ENCODE results near the gene CAMK1G.

CAMK1G gene

DNA sequence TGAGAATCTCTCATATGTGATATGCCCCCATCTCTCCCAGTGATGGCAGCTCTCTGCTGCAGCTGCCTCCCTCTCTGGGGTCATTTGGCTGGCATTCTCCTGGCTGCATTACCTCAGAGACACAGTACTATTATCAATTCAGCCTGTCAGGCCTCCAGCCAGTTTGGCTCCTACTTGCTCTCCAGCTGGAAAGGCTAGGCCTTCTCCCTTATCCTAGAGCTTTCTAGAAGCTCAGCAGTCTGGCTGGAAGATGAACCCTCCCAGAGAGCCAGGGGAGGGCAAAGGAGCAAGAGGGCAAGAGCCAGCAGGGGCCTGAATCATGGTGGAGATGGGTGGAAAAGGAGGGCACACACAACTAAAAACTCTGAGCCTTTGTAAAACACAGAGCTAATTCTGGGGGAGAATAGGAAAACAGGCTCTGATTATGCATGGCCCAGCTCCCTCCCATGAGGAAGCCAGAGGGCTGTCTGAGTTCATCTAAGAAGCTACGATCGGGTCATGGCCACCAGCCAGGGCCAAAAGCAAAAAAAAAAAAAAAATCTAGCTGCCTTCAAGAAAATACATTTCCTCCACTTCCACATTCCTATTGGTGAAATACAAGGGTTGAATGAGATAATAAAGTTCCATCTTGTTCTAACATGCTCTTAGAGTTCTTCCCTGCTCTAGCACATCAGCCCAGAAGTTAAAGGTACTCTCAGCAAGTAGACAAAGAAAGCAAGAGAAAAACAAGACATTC lies 59.9 kb downstream of the CAMK1G start:
- FAIRE-seq: no peak

DNA sequence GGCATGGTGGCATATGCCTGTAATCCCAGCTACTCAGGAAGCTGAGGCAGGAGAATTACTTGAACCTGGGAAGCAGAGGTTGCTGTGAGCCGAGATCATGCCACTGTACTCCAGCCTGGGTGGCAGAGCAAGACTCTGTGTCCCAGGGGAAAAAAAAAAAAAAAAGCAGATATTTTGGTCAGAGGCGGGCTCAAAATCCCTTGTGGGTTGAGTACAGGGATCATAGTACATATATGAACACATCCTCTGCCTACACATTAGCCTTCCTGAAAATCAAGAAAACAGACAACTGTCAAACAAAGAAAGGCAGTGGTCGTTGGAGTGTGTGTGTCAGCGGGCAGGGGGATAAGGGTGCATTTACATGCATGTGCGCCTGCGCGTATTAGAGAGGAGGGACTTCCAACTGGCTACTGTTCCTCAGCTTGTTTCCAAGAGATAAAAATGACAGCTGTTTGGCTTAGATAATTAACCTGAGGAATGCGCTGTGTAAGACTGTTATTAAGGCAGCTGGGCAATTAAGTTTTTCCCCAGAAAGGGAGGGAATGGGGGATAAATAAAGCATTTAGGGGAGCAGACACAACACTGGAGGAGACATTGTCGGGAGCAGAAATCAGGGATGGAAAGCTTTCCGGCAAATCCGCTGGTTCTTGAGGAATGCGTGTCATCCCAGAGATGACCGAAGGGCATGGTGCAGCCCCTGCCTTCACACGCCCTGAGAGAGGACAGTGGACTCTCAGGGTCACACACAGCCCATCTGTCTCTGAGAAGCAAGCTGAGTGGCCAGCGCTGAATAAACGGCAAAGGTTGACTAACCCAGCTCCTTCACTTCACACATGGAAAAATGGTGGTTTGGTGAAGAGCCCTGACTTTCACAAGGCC lies 62.3 kb downstream of the CAMK1G start:
- FAIRE-seq: no peak

DNA sequence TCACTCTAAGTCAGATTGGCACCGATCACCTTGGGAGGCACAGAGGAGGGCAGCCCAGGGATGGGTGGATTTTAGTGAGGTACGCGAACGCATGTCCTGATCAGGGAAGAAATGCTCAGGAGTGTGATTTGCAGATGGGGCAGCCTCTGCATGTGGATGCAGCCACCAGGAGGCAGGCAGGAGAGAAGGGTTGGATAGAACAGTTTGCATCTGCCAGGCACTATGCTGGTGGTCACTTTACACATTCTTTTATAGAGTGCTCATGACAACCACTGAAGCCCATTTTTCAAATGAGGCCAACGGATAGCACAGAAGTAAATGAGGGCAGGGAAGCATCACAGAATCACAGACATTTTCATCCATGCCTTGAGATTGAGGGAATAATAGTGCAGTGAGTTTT lies 63.0 kb downstream of the CAMK1G start:
- no peak for FAIRE-seq

DNA sequence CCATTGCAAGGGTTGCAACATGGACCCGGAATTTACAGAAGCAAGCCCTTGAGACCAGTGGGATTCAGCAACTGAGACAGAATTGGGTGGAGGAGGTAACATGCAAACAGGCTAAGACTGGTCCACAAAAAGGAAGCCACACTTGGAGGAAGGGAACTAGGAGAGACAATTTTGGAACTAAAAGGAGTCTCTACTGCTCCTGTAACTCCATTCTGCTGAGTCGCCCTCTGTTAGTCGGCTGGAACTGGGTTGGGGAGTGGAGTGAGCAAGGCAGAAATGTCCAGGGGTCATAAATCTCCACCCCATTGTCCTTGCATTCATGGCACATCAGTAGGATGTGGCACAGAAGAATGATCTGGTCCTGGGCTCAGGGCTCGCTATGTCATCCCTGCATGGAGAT lies 63.6 kb downstream of the CAMK1G start:
- no peak for FAIRE-seq

DNA sequence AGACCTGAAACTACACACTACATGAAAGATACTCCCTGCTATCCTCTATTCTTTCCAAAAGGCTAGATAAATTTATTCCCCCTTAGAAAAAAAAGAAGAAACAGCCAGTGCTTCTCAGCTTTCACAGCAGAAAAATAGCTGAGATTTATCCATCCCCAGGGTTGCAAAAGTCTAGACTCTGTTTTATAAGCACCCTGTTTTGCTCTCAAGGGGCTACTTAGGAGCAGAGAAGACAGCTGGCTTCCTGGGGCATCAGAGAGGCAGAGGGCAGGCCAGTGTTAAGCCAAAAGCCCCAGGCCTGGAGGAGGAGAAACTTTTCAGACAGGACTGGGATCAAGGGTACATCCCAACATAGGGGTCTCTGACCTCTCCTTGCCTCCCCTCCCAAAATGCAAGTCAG lies 64.8 kb downstream of the CAMK1G start:
- no peak for FAIRE-seq

DNA sequence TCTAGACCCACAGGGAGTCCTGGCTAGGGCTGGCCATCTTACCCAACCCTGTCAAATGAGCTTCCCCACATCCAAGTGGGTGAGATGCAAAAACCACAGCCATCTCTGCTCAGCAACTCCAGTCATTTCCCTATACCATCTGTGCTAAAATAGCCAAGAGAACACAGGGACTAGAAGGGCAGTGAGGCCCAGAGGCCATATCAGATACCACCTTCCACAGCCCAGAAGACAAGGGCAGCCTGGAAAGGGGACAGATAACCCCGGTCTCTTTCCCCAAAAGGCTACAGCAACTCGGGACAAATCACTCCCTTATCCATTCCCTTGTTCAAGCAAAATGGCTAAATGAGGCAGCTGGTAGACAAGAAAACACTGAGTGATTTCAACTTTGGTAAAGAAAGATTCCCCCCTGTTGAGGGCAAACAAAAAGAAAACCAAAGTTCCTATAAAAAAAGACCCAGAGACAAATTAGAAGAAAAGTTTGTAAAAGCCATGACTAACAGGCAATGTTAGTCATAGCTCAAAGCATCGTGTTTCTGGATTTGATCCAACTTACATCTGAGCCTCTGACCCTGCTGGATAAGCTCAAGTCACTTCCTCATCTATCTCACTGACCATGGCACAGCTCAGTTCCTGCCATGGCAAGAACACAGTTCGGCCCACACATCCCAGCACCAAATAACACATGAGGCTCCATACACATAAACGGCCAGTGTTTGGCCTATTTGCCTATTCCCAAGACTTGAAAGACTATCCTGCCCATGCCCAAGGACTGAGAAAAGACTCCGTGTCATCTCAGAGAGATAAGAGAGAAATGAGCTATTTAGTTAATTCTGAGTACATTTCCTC lies 65.6 kb downstream of the CAMK1G start:
- no peak for FAIRE-seq

DNA sequence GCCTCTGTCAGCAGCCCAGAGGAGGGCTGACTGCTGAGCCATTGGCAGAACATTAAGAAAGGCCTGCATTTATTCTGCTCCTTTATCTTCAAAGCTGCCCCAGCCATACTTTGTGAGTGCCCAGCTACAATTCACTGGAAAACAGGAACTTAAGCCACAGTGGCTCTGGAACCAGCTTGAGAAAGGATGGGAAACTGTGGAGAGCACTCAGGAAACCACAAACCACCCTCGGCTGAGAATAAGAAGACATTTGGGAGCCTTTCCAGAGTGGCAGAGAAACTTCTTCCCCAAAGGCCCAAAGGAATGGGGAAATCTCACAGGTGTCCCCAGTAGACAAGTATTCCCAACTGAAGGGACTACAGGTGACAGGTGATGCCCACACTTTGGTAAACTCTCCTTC lies 66.9 kb downstream of the CAMK1G start:
- no peak for FAIRE-seq

DNA sequence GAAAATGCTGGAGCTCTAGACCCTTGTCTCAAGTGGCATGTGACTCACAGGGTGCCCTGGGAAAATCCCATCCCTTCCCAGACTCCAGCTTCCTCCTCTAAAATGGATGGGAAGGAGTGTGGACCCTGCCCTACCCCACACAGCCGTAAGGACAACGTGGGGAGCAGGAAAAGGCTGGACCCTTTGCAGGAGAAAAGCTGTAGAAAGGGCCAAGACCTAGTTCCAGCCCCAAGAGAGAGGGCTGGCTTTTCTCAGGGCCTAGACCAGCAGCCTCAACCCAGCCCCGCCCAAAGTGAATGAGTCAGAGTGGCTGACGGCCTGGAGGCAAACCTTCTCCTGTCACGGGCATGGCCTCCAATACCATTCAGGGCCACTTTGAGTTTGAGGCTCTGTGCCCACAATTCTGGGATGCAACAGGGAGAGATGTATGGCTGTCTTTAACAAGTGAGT lies 67.6 kb downstream of the CAMK1G start:
- FAIRE-seq: no peak

DNA sequence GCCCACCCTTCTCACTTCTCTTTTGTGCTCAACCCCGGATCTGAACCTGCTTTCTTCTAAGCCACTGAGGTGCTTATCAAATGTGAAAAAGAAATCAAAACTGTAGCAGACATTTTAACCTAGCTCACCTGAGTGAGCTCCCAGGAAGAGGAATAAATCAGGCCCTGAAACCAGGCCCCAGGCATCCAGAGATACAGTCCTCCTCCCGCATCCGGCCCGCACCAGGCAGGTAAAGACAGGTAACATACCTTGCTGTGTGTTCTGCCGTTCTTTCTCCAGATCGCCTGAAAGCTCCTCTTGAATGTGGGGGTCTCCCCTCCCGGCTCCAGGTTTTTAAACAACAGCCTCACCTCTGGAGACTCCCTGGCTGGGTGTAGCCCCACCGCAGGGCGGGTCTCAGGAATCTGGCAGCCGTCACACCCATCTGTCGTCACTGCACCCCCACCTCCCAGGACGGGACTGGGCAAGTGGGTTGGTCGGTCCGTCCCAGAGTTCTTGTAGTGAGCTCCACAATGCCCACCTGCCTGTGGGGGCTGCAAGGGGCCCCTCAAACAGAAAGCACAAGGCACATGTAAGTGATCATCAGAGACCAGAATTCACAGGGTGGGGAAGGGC lies 68.7 kb downstream of the CAMK1G start, which contains the start of gene LAMB3:
LAMB3 (minus strand) TSS at position 305 of the 615 bp plus-strand sequence. CDS start 1,481 bp downstream, outside the sequence.
- no peak for FAIRE-seq

DNA sequence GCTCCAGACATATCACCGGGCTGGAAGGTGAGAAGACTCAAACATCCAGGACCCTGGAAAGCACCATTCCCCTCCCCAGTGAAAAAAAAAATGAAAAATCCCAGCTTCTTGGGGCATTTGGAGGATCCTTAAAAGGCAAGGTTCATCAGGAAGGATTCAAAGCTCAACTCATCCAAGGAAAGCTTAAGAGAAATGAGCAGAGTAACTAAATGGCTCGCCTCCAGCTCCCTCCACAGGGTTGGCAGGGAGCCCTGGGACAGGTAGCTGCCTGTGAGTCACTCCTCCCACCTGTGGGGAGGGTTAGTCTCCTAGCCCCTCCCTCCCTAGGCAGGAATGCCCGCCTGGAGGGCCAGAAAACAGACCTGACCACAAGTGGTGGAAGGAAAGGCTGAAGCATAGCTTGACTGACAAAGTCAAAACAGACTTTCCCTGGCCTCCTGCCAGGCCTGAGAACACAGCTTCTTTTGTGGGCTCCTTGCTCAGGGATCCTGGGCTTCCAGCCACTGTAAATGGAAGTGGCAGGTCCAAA lies 69.4 kb downstream of the CAMK1G start:
- no peak for FAIRE-seq

DNA sequence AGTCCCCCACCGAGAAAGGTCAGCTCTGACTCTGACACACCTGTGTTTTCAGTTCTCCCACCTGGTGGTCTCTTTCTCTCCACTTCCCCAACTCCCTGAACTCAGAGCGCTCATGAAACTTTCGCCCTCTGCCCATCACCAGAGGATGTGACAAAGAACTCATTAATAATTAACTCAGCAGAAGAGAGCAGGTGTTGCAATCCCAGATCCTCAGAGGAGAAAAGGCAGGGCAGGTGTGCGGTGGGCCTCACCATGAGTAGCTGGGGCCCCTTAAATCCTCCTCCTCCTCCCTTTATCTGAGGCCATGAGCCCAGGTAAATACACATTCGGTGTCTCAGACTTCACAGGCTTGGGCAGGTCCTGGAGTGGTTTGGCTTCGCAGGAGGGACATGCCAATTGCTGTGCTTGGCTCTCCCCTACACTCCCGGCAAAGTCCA lies 70.4 kb downstream of the CAMK1G start:
- no peak for FAIRE-seq

DNA sequence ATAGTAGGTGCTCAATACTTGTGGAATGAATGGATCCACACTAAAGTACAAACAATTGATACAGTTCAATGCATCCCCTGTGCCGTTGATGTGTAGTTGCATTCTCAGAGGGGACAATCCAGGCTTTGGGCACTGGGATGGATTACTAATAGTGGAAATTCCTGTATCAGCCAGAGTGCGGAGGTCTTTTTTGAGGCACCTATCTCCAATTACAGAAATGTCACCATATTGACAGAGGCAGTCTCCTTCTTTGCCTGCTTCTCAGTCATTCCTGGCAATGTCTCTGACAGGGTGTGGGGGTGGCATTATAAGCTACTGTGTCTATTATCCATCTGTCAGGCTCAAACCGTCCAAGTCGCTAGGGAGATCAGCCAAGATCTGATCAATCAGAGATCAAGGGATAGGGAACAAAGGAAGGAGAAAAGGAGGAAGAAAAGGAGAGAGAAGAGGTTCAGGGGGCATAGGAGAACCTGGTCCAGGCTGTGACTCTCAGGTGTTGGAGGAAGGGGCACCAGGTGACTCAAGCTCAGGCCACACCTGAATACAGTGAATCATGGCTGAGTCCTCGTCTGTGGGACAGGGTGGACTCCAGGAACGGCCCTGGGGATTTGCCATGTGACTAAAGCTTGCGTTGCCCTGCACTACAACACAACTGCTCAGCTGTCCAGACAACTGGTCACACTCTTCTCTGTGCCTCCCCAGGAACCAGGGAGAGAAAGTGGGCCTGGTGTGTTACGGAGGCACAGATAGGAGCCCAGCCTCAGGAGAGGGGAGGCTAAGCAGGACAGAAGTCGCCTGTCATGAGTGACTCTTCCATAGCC lies 72.1 kb downstream of the CAMK1G start:
- no peak for FAIRE-seq

DNA sequence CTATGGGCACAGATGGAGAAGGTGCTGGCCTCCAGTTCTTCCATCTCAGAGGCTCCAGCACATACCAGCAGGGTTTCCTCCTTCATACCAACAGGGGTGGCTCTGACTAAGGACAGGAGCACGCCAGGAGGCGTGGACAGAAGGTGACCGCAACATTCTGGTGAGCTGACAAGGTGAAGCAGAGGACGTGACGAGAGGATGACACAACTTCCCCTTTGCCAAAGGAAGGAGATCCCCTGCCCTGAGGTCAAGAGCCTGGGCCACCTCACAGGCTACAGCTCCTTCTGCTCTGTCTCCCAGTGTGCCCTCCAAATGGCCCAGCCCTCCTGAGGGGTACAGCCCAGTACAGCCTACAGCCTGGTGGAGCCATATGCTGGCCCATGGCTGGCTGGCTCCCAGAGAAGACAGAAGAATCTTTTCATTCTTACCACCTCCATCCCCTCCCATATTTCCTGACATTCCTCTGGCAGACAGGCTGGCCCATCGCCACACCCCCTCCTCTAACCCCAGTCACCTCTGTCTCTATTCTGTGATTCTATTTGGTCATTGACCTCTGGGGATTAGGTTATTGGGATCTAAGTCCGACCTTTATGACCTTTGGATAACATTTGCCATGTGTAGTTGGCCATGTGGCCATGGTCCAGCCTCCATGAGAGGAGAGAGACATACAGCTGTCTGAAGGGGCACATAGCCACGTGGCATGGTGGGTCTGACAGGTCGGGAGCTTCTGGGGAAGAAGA lies 73.8 kb downstream of the CAMK1G start:
- no peak for FAIRE-seq

DNA sequence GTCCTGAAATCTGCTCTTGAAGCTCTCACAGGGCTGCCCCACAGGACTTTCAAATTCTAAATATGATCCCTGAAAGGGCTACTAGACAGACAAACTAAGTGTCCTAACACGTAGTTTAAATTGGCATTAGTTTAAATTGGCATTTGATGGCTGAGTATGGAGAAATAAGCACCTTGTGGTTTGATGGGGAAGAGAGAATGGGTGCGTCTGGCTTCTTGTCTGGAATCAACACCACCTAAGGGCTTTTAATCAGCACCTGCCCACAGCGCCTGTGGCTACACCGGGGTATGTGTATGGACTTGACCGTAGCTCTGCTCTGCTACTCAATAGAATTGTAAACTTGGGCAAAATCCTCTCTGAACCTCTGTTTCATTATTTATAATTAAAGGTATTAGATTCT lies 74.4 kb downstream of the CAMK1G start:
- no peak for FAIRE-seq

DNA sequence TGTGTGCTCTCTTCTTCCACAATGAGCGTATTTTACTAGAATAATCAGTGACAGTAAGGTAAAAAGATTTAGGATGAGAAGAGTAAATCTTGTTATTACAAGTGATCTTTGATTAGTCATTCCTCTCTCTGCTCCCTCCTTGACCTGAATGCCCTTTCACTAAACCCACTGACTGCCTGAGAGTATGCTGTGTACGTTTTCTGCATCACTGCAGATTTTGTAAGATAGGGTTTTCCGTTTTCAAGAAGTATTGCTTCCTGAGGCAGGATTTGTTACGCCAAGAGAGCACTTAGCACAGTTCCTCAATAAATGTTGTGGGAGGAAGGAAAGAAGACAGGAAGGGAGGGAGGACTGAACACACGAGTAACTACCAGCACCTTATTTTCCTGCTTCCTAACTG lies 76.4 kb downstream of the CAMK1G start:
- FAIRE-seq: no peak

DNA sequence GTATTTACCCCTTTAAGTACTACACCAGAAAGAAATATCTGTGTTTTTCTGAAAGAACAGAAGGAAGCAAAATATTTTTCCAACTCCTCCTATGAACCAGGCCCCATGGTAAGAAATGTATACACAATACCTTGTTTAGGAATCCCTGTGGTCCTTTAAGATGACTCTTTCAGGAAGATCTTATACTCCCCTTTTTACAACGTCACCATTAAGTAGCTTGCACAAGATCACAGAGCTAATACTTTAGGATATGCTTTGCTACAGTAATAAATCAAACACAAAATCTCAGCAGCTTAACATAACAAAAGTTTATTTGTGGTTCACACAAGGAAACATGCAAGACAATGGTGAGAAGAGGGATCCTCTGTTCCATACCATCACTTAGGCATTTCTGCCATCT lies 77.6 kb downstream of the CAMK1G start:
- FAIRE-seq: no peak

DNA sequence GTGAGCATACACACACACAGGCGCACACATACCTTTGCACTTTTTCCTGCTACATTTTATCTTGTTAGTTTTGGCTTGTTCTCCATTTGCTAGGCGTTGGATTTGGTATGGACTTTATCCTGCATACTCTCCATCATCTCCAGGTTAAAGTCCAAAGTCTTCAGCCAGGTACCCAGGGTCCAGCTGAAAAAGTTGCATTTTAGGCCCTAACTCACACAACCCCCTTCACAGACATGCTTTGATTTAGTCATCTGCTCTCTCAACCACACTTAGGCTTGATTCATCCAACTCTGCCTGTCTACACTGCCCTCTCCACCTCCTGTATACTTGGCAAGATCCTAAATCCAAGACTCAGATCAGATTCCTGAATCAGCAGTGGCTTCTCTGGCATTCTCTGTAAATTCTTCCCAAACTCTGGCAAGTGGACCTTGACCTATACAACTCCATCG lies 79.4 kb downstream of the CAMK1G start:
- no peak for FAIRE-seq

Measured in TTC549 (cell line).